Endothelial cell of umbilical vein (primary cell): Measurements from ENCODE around the gene DPYD. TPM values are rescaled to one million over a fixed set of nuclear protein-coding genes. Genes with fewer than 3 reads are reported as not detected.

Experiments used
- BruUV-seq: library from RNA; stranded (reverse); fragments of 400-500 nt; replicated peaks from 2 replicates; lab custom pipeline; 2021; lab: Mats Ljungman, UMichigan
- CTCF ChIA-PET: fragments of 300-600, 350-600 bp; sonication (Branson Sonifier 250); formaldehyde crosslinking; loops from one replicate; lab custom pipeline; 2021; ENCODE audit warnings: antibody characterized with exemption, inconsistent platforms; lab: Charles Lee
- POLR2A ChIA-PET: fragments of 300-600, 350-600 bp; sonication (Branson Sonifier 250); formaldehyde crosslinking; loops from one replicate; lab custom pipeline; 2021; ENCODE audit warnings: antibody characterized with exemption, inconsistent platforms; lab: Charles Lee
- DNase-seq: peaks from one replicate; pipeline ENCODE4 v3.0.0-alpha.2; 2011; ENCODE audit warnings: low read depth, low spot score
- FAIRE-seq: peaks from 2 replicates; lab custom pipeline; 2011; peaks lifted over from hg19 to GRCh38; lab: Jason Lieb, UNC
- H2AFZ ChIP-seq: 2 replicates; pipeline ENCODE4 v1.6.0; 2012; ENCODE audit warnings: low read depth, low read length, control low read depth, inconsistent platforms
- H3K27ac ChIP-seq: 2 replicates; pipeline ENCODE4 v1.5.1; 2011; ENCODE audit warnings: low read depth, mild to moderate bottlenecking, control low read depth, low read length, moderate library complexity; ENCODE audit not compliant: insufficient read depth
- H3K27me3 ChIP-seq, 2 experiments: 2 replicates each; pipeline versions ENCODE4 v1.6.0 to v1.6.1; 2011; ENCODE audit warnings: low read length in 2 of 2, mixed read lengths in 1 of 2; ENCODE audit not compliant: control insufficient read depth in 2 of 2, insufficient read depth in 2 of 2
- H3K36me3 ChIP-seq, 2 experiments: 2 replicates in 1 of 2; 3 replicates in 1 of 2; pipeline ENCODE4 v1.5.1; 2011; ENCODE audit warnings: low read length in 2 of 2, mild to moderate bottlenecking in 1 of 2, moderate library complexity in 1 of 2; ENCODE audit not compliant: control insufficient read depth in 2 of 2, insufficient read depth in 2 of 2; ENCODE audit errors: extremely low read depth in 1 of 2
- H3K4me1 ChIP-seq: 3 replicates; pipeline ENCODE4 v1.5.1; 2011; ENCODE audit warnings: mild to moderate bottlenecking, low read length; ENCODE audit not compliant: control insufficient read depth, insufficient read depth; ENCODE audit errors: extremely low read depth
- H3K4me2 ChIP-seq: 2 replicates; pipeline ENCODE4 v1.6.1; 2011; ENCODE audit warnings: low read length, control low read depth, mixed read lengths; ENCODE audit not compliant: insufficient read depth
- H3K4me3 ChIP-seq, 3 experiments: fragments of 200-600 bp in 1 of 3; sonication (generic), shearing (Covaris generic) in 1 of 3; replicated peaks in 1 of 3; 2 replicates each; pipeline ENCODE4 v1.5.1; 2011 to 2016; ENCODE audit warnings: control low read depth in 3 of 3, low read length in 3 of 3, mild to moderate bottlenecking in 2 of 3, inconsistent platforms in 1 of 3, low read depth in 1 of 3, moderate library complexity in 1 of 3; ENCODE audit not compliant: insufficient read depth in 1 of 3
- H3K79me2 ChIP-seq: 2 replicates; pipeline ENCODE4 v1.6.0; 2012; ENCODE audit warnings: low read length, inconsistent platforms; ENCODE audit not compliant: control insufficient read depth, insufficient read depth
- H3K9ac ChIP-seq: replicated peaks from 2 replicates; pipeline ENCODE3; 2011; ENCODE audit warnings: low read length, control low read depth; ENCODE audit not compliant: insufficient read depth; ENCODE audit errors: extremely low read depth
- H3K9me1 ChIP-seq: replicated peaks from 3 replicates; pipeline ENCODE4 v1.6.0; 2011; ENCODE audit warnings: mild to moderate bottlenecking, low read length; ENCODE audit not compliant: control insufficient read depth, insufficient read depth; ENCODE audit errors: extremely low read depth
- H3K9me3 ChIP-seq: replicated peaks from 2 replicates; pipeline ENCODE4 v1.5.1; 2012; ENCODE audit warnings: low read length, inconsistent platforms; ENCODE audit not compliant: control insufficient read depth, insufficient read depth
- H4K20me1 ChIP-seq: replicated peaks from 2 replicates; pipeline ENCODE3; 2011; ENCODE audit warnings: mild to moderate bottlenecking, low read length; ENCODE audit not compliant: control insufficient read depth, insufficient read depth; ENCODE audit errors: extremely low read depth
- CTCF ChIP-seq, 2 donors: IDR thresholded peaks; 1 replicate in 1 of 2; 2 replicates in 1 of 2; pipeline ENCODE4 v1.5.1; 2011; ENCODE audit warnings: low read length in 2 of 2, mild to moderate bottlenecking in 2 of 2, moderate library complexity in 2 of 2, control low read depth in 1 of 2, inconsistent platforms in 1 of 2, low read depth in 1 of 2; ENCODE audit not compliant: insufficient read depth in 1 of 2; ENCODE audit errors: extremely low read depth in 1 of 2
- FOS ChIP-seq: IDR thresholded peaks from 2 replicates; pipeline ENCODE4 v1.6.1; 2011; ENCODE audit warnings: mild to moderate bottlenecking, low read length, moderate library complexity, borderline replicate concordance; ENCODE audit not compliant: insufficient read depth
- GATA2 ChIP-seq: IDR thresholded peaks from 2 replicates; pipeline ENCODE4 v1.7.0; 2011; ENCODE audit warnings: low read depth, mild to moderate bottlenecking, moderate library complexity, mixed read lengths, low read length; ENCODE audit not compliant: insufficient read length, insufficient read depth
- JUN ChIP-seq: IDR thresholded peaks from 2 replicates; pipeline ENCODE4 v1.6.1; 2011; ENCODE audit warnings: borderline replicate concordance, low read depth; ENCODE audit not compliant: insufficient read length, insufficient read depth
- MAX ChIP-seq: IDR thresholded peaks from 2 replicates; pipeline ENCODE4 v1.6.1; 2011; ENCODE audit not compliant: insufficient read depth, insufficient read length
- POLR2A ChIP-seq: IDR thresholded peaks from 2 replicates; pipeline ENCODE4 v1.6.1; 2012; ENCODE audit warnings: low read depth, mild to moderate bottlenecking, control low read depth, low read length
- POLR2AphosphoS5 ChIP-seq: IDR thresholded peaks from 2 replicates; pipeline ENCODE4 v1.6.1; 2012; ENCODE audit warnings: low read depth, mild to moderate bottlenecking, control low read depth, low read length, moderate library complexity; ENCODE audit not compliant: insufficient read depth
- dilution Hi-C: fragments of 300-500 bp; cut with MboI; formaldehyde crosslinking; loops from one replicate; pipeline ENCODE4 v1.15.0; 2019; ENCODE audit warnings: low sequenced_read_pairs; ENCODE audit not compliant: extremely low pct_ligation_motif_present
- intact Hi-C: fragments of 100-400 bp; cut with micrococcal nuclease; formaldehyde crosslinking; loops from one replicate; pipeline ENCODE4 v1.10.0; 2022
- polyA plus RNA-seq, 4 experiments: library from polyadenylated mRNA; depleted of rRNA in 3 of 4; stranded (reverse) in 3 of 4; unstranded in 1 of 4; fragments of >200 nt; gene quantifications; 2 replicates each; pipeline versions ENCODE4 v1.2.1 to v1.2.3, GENCODE V29; 2011 to 2012; ENCODE audit warnings: missing spikeins in 1 of 4
- total RNA-seq: library from RNA; stranded (reverse); gene quantifications from 2 replicates; pipeline ENCODE4 v1.2.3, GENCODE V29; 2021

The DPYD gene
- total and polyA plus RNA-seq, 2 donors (not counting 3 experiments of a cell fraction or from before 2014, with no cell fraction given): 4.6 to 15.1 TPM

- intact Hi-C loops (no loop called here), dilution Hi-C loops (no loop called here)
- Histone ChIP-seq H3K4me1 (no peaks in the 10 kb centered on the region), H3K9ac (no peak overlapping the region), H3K9me1 (no peaks in the 10 kb centered on the region), H3K4me3 (no peak overlapping the region), H2AFZ (no peak overlapping the region), H4K20me1 (no peaks in the 10 kb centered on the region), H3K79me2 (no peaks in the 10 kb centered on the region), H3K4me2 (no peak overlapping the region), H3K27me3 (no peaks in the 10 kb centered on the region), H3K9me3 (no peaks in the 10 kb centered on the region), H3K27ac (no peak overlapping the region), H3K36me3 (no peaks in the 10 kb centered on the region)
- POLR2A ChIA-PET: no interaction called here
- FAIRE-seq: no peak
- TF ChIP-seq CTCF (IDR thresholded peaks at IDR 0.05; ENCODE audit: extremely low read depth in 1 of 2, insufficient read depth in 1 of 2, low read depth in 1 of 2, low read length in 2 of 2) (no peak), POLR2A (no peak), GATA2 (no peak), JUN (no peak)
- DNase-seq: no peak
- no TSS peak for BruUV-seq
- CTCF ChIA-PET: interaction anchor here (1.0 to 1.8 kb wide), 2 partner anchors 20 to 963 kb away, joined by 3 to 5 read pairs; no protein-coding TSS in a partner anchor
These were observed 415.5 kb downstream of the DPYD start for GRCh38 chr1:97505289-97505688.

DNA sequence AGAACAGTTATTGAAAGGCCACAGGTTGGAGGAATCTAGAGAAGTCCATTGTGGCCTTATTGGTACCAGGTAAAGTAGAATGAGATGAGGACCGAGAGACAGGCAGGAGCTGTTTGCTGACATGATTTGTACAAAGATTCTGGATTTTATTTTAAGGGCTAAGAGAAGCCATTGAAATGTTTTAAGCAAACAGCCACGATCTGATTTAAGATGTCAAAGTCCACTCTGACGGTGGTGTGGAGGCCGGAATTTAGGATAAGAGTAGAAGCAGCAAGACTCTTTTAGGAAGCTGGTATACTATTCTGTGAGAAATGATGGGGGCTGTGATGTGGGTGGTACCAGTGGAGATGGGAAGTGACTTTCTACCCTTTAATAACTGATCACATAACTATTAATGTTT is 418.5 kb downstream of the DPYD start:
- no TSS peak for BruUV-seq
- Histone ChIP-seq H3K79me2 (no peaks in the 10 kb centered on the region), H3K9me3 (no peaks in the 10 kb centered on the region), H3K9me1 (no peaks in the 10 kb centered on the region), H4K20me1 (no peaks in the 10 kb centered on the region), H3K36me3 (no peaks in the 10 kb centered on the region), H3K4me1 (no peaks in the 10 kb centered on the region), H3K27ac (no peak overlapping the region), H3K9ac (no peak overlapping the region), H3K4me2 (no peak overlapping the region), H3K27me3 (no peaks in the 10 kb centered on the region), H3K4me3 (no peak overlapping the region), H2AFZ (no peak overlapping the region)
- DNase-seq: no peak
- TF ChIP-seq JUN (no peak), GATA2 (no peak), POLR2AphosphoS5 (no peak), FOS (no peak), MAX (no peak)
- intact Hi-C loops (no loop called here), dilution Hi-C loops (no loop called here)
- FAIRE-seq: no peak
- ChIA-PET CTCF (interaction anchor here (1.2 kb wide), 1 partner anchor 966 kb away, joined by 3 read pairs; no protein-coding TSS in a partner anchor), POLR2A (no interaction called here)
